H1 (cell line): ENCODE data around the gene CBLC. TPM values are rescaled to one million over a fixed set of nuclear protein-coding genes. Genes with fewer than 3 reads are reported as not detected.

Experiments
- CTCF ChIA-PET: fragments of 300-600 bp; sonication (Branson Sonifier 250); formaldehyde crosslinking; loops from one replicate; lab custom pipeline; 2021; ENCODE audit not compliant: partially characterized antibody; lab: Charles Lee
- POLR2A ChIA-PET: fragments of 300-600 bp; sonication (Branson Sonifier 250); formaldehyde crosslinking; loops from one replicate; lab custom pipeline; 2021; ENCODE audit warnings: inconsistent platforms; ENCODE audit not compliant: partially characterized antibody; lab: Charles Lee
- DNase-seq, 2 experiments: peaks; one replicate each; pipeline versions ENCODE4 v3.0.0 to v3.0.0-alpha.2; 2010 to 2022; ENCODE audit warnings: low spot score in 2 of 2, low read depth in 1 of 2, mixed read lengths in 1 of 2
- FAIRE-seq: peaks from 2 replicates; lab custom pipeline; 2011; peaks lifted over from hg19 to GRCh38; lab: Jason Lieb, UNC
- H2AFZ ChIP-seq: 2 replicates; pipeline ENCODE4 v1.8.1; 2012; ENCODE audit warnings: low read length, inconsistent platforms
- H2AK5ac ChIP-seq: 2 replicates; pipeline ENCODE4 v1.6.1; 2013; ENCODE audit warnings: low read depth, low read length
- H2BK120ac ChIP-seq: replicated peaks from 2 replicates; pipeline ENCODE3; 2013; ENCODE audit warnings: low read depth, low read length, inconsistent platforms
- H2BK12ac ChIP-seq: 2 replicates; pipeline ENCODE4 v1.6.1; 2013; ENCODE audit warnings: low read depth, low read length
- H2BK15ac ChIP-seq: 2 replicates; pipeline ENCODE4 v1.6.1; 2013; ENCODE audit warnings: low read length
- H2BK20ac ChIP-seq: 2 replicates; pipeline ENCODE4 v1.6.1; 2013; ENCODE audit warnings: low read length
- H2BK5ac ChIP-seq: 2 replicates; pipeline ENCODE4 v1.6.1; 2013; ENCODE audit warnings: low read depth, low read length
- H3K14ac ChIP-seq: 2 replicates; pipeline ENCODE4 v1.6.1; 2013; ENCODE audit warnings: inconsistent platforms; ENCODE audit not compliant: insufficient read length
- H3K18ac ChIP-seq: 2 replicates; pipeline ENCODE4 v1.6.1; 2013; ENCODE audit warnings: low read length; ENCODE audit errors: extremely low read depth
- H3K23ac ChIP-seq: 2 replicates; pipeline ENCODE4 v1.6.1; 2013; ENCODE audit warnings: inconsistent platforms; ENCODE audit not compliant: insufficient read length
- H3K23me2 ChIP-seq: 2 replicates; pipeline ENCODE4 v1.6.1; 2013; ENCODE audit warnings: low read depth, low read length
- H3K27ac ChIP-seq: 2 replicates; pipeline ENCODE4 v1.6.1; 2011; ENCODE audit warnings: low read depth, low read length, inconsistent platforms
- H3K27me3 ChIP-seq, 4 experiments: replicated peaks in 1 of 4; 1 replicate in 1 of 4; 2 replicates in 3 of 4; pipeline versions ENCODE4 v1.6.1 to v1.8.1; 2011 to 2013; ENCODE audit warnings: low read length in 3 of 4, mild to moderate bottlenecking in 3 of 4, inconsistent platforms in 2 of 4, mixed read lengths in 2 of 4, moderate library complexity in 1 of 4; ENCODE audit not compliant: control insufficient read depth in 3 of 4, insufficient read depth in 3 of 4; ENCODE audit errors: extremely low read depth in 1 of 4
- H3K36me3 ChIP-seq, 4 experiments: 2 replicates each; pipeline versions ENCODE4 v1.6.1 to v1.8.1; 2011 to 2013; ENCODE audit warnings: mild to moderate bottlenecking in 4 of 4, low read length in 3 of 4, moderate library complexity in 2 of 4, control low read depth in 1 of 4, inconsistent platforms in 1 of 4; ENCODE audit not compliant: insufficient read depth in 4 of 4, control insufficient read depth in 2 of 4
- H3K4ac ChIP-seq: replicated peaks from 2 replicates; pipeline ENCODE3; 2013; ENCODE audit warnings: low read length, low read depth, mixed read lengths, inconsistent platforms; ENCODE audit not compliant: insufficient read length
- H3K4me1 ChIP-seq, 4 experiments: replicated peaks in 1 of 4; 1 replicate in 1 of 4; 2 replicates in 3 of 4; pipeline versions ENCODE4 v1.6.1 to v1.8.1; 2011 to 2013; ENCODE audit warnings: low read length in 3 of 4, inconsistent platforms in 2 of 4, mixed read lengths in 1 of 4; ENCODE audit not compliant: insufficient read depth in 4 of 4, control insufficient read depth in 3 of 4
- H3K4me2 ChIP-seq, 2 experiments: 2 replicates each; pipeline versions ENCODE4 v1.6.1 to v1.8.1; 2011 to 2013; ENCODE audit warnings: low read depth in 2 of 2, low read length in 2 of 2, control low read depth in 1 of 2, inconsistent platforms in 1 of 2, mild to moderate bottlenecking in 1 of 2; ENCODE audit not compliant: insufficient read depth in 1 of 2
- H3K4me3 ChIP-seq, 4 experiments: fragments of 200-600, 300-600 bp in 1 of 4; sonication (generic), shearing (Covaris generic), sonication (Bioruptor Twin) in 1 of 4; 2 replicates each; pipeline versions ENCODE4 v1.5.1 to v1.8.1; 2011 to 2016; ENCODE audit warnings: low read length in 4 of 4, low read depth in 3 of 4, control low read depth in 2 of 4, inconsistent platforms in 2 of 4, mild to moderate bottlenecking in 2 of 4, mixed read lengths in 1 of 4, moderate library complexity in 1 of 4; ENCODE audit not compliant: insufficient read depth in 2 of 4; ENCODE audit errors: extremely low read depth in 1 of 4
- H3K56ac ChIP-seq: replicated peaks from 2 replicates; pipeline ENCODE3; 2013; ENCODE audit warnings: low read depth, mild to moderate bottlenecking, mixed read lengths, low read length, inconsistent platforms; ENCODE audit not compliant: insufficient read length
- H3K79me1 ChIP-seq: 2 replicates; pipeline ENCODE4 v1.6.1; 2013; ENCODE audit warnings: low read depth, low read length, control low read depth
- H3K79me2 ChIP-seq, 2 experiments: 2 replicates each; pipeline versions ENCODE4 v1.6.1 to v1.8.1; 2012 to 2013; ENCODE audit warnings: low read length in 2 of 2, mild to moderate bottlenecking in 2 of 2, inconsistent platforms in 1 of 2; ENCODE audit not compliant: insufficient read depth in 2 of 2, control insufficient read depth in 1 of 2
- H3K9ac ChIP-seq, 4 experiments: replicated peaks in 1 of 4; 1 replicate in 1 of 4; 2 replicates in 3 of 4; pipeline versions ENCODE4 v1.6.1 to v1.8.1; 2011 to 2013; ENCODE audit warnings: low read depth in 3 of 4, low read length in 3 of 4, control low read depth in 2 of 4, mild to moderate bottlenecking in 2 of 4, moderate library complexity in 2 of 4, inconsistent platforms in 1 of 4; ENCODE audit errors: extremely low read depth in 1 of 4
- H3K9me3 ChIP-seq, 2 experiments: 2 replicates each; pipeline versions ENCODE4 v1.6.1 to v1.8.1; 2012 to 2013; ENCODE audit warnings: mild to moderate bottlenecking in 2 of 2, moderate library complexity in 2 of 2, control low read depth in 1 of 2, inconsistent platforms in 1 of 2, low read depth in 1 of 2, low read length in 1 of 2, mixed read lengths in 1 of 2; ENCODE audit not compliant: insufficient read depth in 2 of 2
- H4K20me1 ChIP-seq, 2 experiments: replicated peaks in 1 of 2; 2 replicates each; pipeline versions ENCODE3 to v1.8.1; 2011 to 2013; ENCODE audit warnings: inconsistent platforms in 2 of 2, low read length in 2 of 2, mild to moderate bottlenecking in 1 of 2; ENCODE audit not compliant: insufficient read depth in 2 of 2, control insufficient read depth in 1 of 2
- H4K5ac ChIP-seq: 2 replicates; pipeline ENCODE4 v1.6.1; 2013; ENCODE audit warnings: low read length, low read depth, mixed read lengths, inconsistent platforms; ENCODE audit not compliant: insufficient read length
- H4K8ac ChIP-seq: 2 replicates; pipeline ENCODE4 v1.8.0; 2013; ENCODE audit warnings: mild to moderate bottlenecking, moderate library complexity, low read length, inconsistent platforms; ENCODE audit not compliant: insufficient read depth; ENCODE audit errors: extremely low read depth
- H4K91ac ChIP-seq: replicated peaks from 2 replicates; pipeline ENCODE3; 2013; ENCODE audit warnings: low read length, mixed read lengths, inconsistent platforms; ENCODE audit not compliant: insufficient read length
- ATF2 ChIP-seq: IDR thresholded peaks from 2 replicates; pipeline ENCODE4 v1.6.1; 2012; ENCODE audit warnings: low read length, inconsistent platforms
- BCL11A ChIP-seq, 2 experiments: IDR thresholded peaks; one replicate each; pipeline ENCODE4 v1.6.1; 2011; ENCODE audit warnings: low read depth in 2 of 2, low read length in 2 of 2, mild to moderate bottlenecking in 2 of 2
- FOSL1 ChIP-seq: IDR thresholded peaks from 2 replicates; pipeline ENCODE4 v1.6.1; 2011; ENCODE audit warnings: mild to moderate bottlenecking, low read depth, low read length, moderate library complexity; ENCODE audit not compliant: insufficient read depth
- KDM4A ChIP-seq: IDR thresholded peaks from one replicate; pipeline ENCODE4 v1.7.1; 2012; ENCODE audit warnings: low read depth, mild to moderate bottlenecking, moderate library complexity, low read length, inconsistent platforms; ENCODE audit not compliant: severe bottlenecking
- NRF1 ChIP-seq: IDR thresholded peaks from 2 replicates; pipeline ENCODE4 v1.6.1; 2011; ENCODE audit warnings: mild to moderate bottlenecking, low read depth, low read length, improper control_type of control experiment
- RFX5 ChIP-seq: IDR thresholded peaks from 2 replicates; pipeline ENCODE4 v1.6.1; 2011; ENCODE audit warnings: low read depth, low read length, improper control_type of control experiment, borderline replicate concordance
- SIN3A ChIP-seq, 2 experiments: IDR thresholded peaks in 1 of 2; conservative IDR thresholded peaks in 1 of 2; 2 replicates each; pipeline ENCODE4 v1.6.1; 2011 to 2012; ENCODE audit warnings: low read length in 2 of 2, improper control_type of control experiment in 1 of 2, low read depth in 1 of 2, mild to moderate bottlenecking in 1 of 2
- SUZ12 ChIP-seq: fragments of 200-600 bp; sonication (generic); IDR thresholded peaks from 2 replicates; pipeline ENCODE4 v1.6.1; 2012; ENCODE audit warnings: mild to moderate bottlenecking, inconsistent platforms, low read length, moderate library complexity, mixed read lengths
- TAF1 ChIP-seq: IDR thresholded peaks from 2 replicates; pipeline ENCODE4 v1.6.1; 2011; ENCODE audit warnings: mild to moderate bottlenecking, low read depth, low read length
- ZNF274 ChIP-seq: IDR thresholded peaks from 2 replicates; pipeline ENCODE4 v1.7.0; 2012; ENCODE audit warnings: low read length, borderline replicate concordance; ENCODE audit errors: extremely low read depth
- WGBS, 2 experiments: shearing (Covaris generic) in 1 of 2; methylation state at CpG; one replicate each; pipeline versions ENCODE4 v1.1.6 to v1.1.7; 2013 to 2015; ENCODE audit warnings: low lambda C conversion rate in 2 of 2, mixed read lengths in 2 of 2, inconsistent platforms in 1 of 2, low coverage in 1 of 2, missing lambda C conversion rate in 1 of 2; ENCODE audit not compliant: insufficient replicate concordance in 2 of 2, insufficient coverage in 1 of 2, insufficient read length in 1 of 2; ENCODE audit errors: extremely low coverage in 1 of 2, missing lambda C conversion rate in 1 of 2; 5-methylcytosine and 5-hydroxymethylcytosine counted together
- polyA plus RNA-seq, 7 experiments: library from polyadenylated mRNA; depleted of rRNA in 3 of 7; stranded (reverse) in 5 of 7; unstranded in 2 of 7; fragments of >200 nt in 5 of 7; fragments of 200-250 nt in 2 of 7; gene quantifications; 1 replicate in 5 of 7; 2 replicates in 1 of 7; 4 replicates in 1 of 7; pipeline versions ENCODE4 v1.2.1 to v1.2.3, GENCODE V29; 2011 to 2013; ENCODE audit warnings: missing spikeins in 2 of 7, mixed read lengths in 2 of 7
- total RNA-seq: library from RNA; stranded (reverse); fragmentation: NEBNext Ultra II Directional; extraction: Animal tissue kit (Norgen Biotek cat#: 25700); gene quantifications from 2 replicates; pipeline ENCODE4 v1.2.1, GENCODE V29; 2021

Gene CBLC
- total and polyA plus RNA-seq, 2 of the 8 experiments (the other 6 are each of a cell fraction or from before 2014, with no cell fraction given) = 17.4 to 35.7 TPM

- Histone ChIP-seq H2BK5ac (no peak overlapping the region), H4K8ac (no peak overlapping the region), H3K79me1 (no peaks in the 10 kb centered on the region), H3K4ac (no peak overlapping the region), H4K91ac (no peak overlapping the region), H3K9me3 (no peaks in the 10 kb centered on the region), H3K36me3 (no peaks in the 10 kb centered on the region), H3K23ac (no peak overlapping the region), H3K9ac (no peak overlapping the region), H2BK120ac (no peak overlapping the region), H2AFZ (no peak overlapping the region)
- no peak for FAIRE-seq
- CTCF ChIA-PET = interaction anchor here (9.4 kb wide), 1 partner anchor 24 kb away, joined by 91 read pairs; no protein-coding TSS in a partner anchor
- TF ChIP-seq FOSL1 = no peak
- TF ChIP-seq NRF1 = no peak
- no peak for TF ChIP-seq SUZ12
- TF ChIP-seq ATF2 = no peak
- no peak for TF ChIP-seq TAF1
- no peak for TF ChIP-seq RFX5
- no peak for TF ChIP-seq BCL11A (IDR thresholded peaks at IDR 0.05; ENCODE audit: low read depth in 2 of 2, low read length in 2 of 2)
- no peak for TF ChIP-seq SIN3A (conservative IDR thresholded peaks at IDR 0.05 in 1 of 2, IDR thresholded peaks at IDR 0.05 in 1 of 2; ENCODE audit: low read depth in 1 of 2, low read length in 2 of 2)
- TF ChIP-seq ZNF274 = no peak
- no peak for TF ChIP-seq KDM4A
- TF ChIP-seq, all 59 proteins: peak for 0
- no peaks in the 10 kb centered on the region for H3K79me2 ChIP-seq
- POLR2A ChIA-PET = interaction anchor here (0.6 kb wide), 1 partner anchor 19 kb away, joined by 3 read pairs; no protein-coding TSS in a partner anchor
- no peaks in the 10 kb centered on the region for H4K20me1 ChIP-seq
- no peak overlapping the region for H4K5ac ChIP-seq
- H3K27ac ChIP-seq = no peak overlapping the region
- H3K4me3 ChIP-seq = no peak overlapping the region
- H2BK12ac ChIP-seq = 0 out of 2 replicates have a peak overlapping the region, but pooled peaks have one; percentile 1
- no peak overlapping the region for H3K18ac ChIP-seq
- peaks cover 22 to 61% (median 46%) of the 10 kb centered on the region in 4 experiments for H3K27me3 ChIP-seq
- peaks cover 12% of the 10 kb centered on the region for H3K23me2 ChIP-seq
- peak overlapping the region; percentile 96; a peak in 1 of 4 replicates for H3K4me2 ChIP-seq
- no peak overlapping the region for H3K14ac ChIP-seq
- peaks cover 0 to 7% (median 3%) of the 10 kb centered on the region in 4 experiments; a peak in 3 of 7 replicates for H3K4me1 ChIP-seq
- H3K56ac ChIP-seq = no peak overlapping the region
- peak overlapping the region; percentile 48; the same call in 1 of the 2 replicates for H2BK20ac ChIP-seq
- 0 out of 2 replicates have a peak overlapping the region, but pooled peaks have one; percentile 8 for H2BK15ac ChIP-seq
- WGBS, 2 experiments = 68% methylated on average over 5 of the region's 5 CpGs; no CpG with 5 or more reads in 1 of the 2 experiments
- H2AK5ac ChIP-seq = no peak overlapping the region
- no peak for DNase-seq
Observed at GRCh38 chr19:44746616-44746945, 31.1 kb upstream of the CBLC start.
